ENCODE results near the gene GAB2.

- TF ChIP-seq CTCF (IDR thresholded peaks at IDR 0.05; ENCODE audit: low read length): no peak
- TF ChIP-seq EZH2 (IDR thresholded peaks at IDR 0.05; ENCODE audit: borderline replicate concordance, low read length): no peak
These were observed 113.4 kb downstream of the GAB2 start for GRCh38 chr11:78304201-78304600.
